ENCODE measurements around the gene APBA1. TPM values are rescaled to one million over a fixed set of nuclear protein-coding genes. Genes with fewer than 3 reads are reported as not detected.

The APBA1 gene
- total RNA-seq, 4 donors from 2014 or later: 1.3 to 8.0 (median 1.7) TPM

DNA sequence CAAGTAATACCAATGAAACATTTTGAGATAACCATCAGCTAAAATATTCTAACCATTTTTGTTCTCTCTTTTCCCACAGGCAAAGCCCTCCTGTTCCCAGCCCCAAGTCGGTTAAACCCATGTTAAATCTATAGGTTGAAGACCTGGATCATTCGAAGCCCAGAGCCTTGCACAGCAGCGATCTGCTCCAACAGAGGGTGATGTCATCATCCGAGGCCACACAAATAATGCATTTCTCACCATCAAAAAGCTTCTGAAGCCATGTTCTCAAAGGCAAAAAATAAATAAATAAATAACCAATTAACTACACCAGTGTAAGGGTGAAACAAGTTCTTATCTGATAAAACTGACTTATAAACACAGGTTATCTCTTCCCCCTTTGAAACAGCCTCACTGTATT is 178.0 kb downstream of the APBA1 start:
- Histone ChIP-seq H3K27ac (no peak overlapping the region), H3K9me3 (no peaks in the 10 kb centered on the region), H3K36me3 (no peaks in the 10 kb centered on the region), H3K4me1 (no peaks in the 10 kb centered on the region), H3K27me3 (no peaks in the 10 kb centered on the region), H3K4me3 (no peak overlapping the region)
- 76 to 78% methylated on average over 4 of the region's 4 CpGs for WGBS, 2 donors
- DNase-seq: no peak
- TF ChIP-seq, protein P1, sequence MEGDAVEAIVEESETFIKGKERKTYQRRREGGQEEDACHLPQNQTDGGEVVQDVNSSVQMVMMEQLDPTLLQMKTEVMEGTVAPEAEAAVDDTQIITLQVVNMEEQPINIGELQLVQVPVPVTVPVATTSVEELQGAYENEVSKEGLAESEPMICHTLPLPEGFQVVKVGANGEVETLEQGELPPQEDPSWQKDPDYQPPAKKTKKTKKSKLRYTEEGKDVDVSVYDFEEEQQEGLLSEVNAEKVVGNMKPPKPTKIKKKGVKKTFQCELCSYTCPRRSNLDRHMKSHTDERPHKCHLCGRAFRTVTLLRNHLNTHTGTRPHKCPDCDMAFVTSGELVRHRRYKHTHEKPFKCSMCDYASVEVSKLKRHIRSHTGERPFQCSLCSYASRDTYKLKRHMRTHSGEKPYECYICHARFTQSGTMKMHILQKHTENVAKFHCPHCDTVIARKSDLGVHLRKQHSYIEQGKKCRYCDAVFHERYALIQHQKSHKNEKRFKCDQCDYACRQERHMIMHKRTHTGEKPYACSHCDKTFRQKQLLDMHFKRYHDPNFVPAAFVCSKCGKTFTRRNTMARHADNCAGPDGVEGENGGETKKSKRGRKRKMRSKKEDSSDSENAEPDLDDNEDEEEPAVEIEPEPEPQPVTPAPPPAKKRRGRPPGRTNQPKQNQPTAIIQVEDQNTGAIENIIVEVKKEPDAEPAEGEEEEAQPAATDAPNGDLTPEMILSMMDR (IDR thresholded peaks at IDR 0.05): no peak
- no peak for TF ChIP-seq POLR2A (IDR thresholded peaks at IDR 0.05)
- intact Hi-C loops (cut with DNase I): no loop called here

- intact Hi-C loops (cut with DNase I): no loop called here
- no peaks in the 10 kb centered on the region for H3K27me3 ChIP-seq
- no peaks in the 10 kb centered on the region for H3K9me3 ChIP-seq
- H3K27ac ChIP-seq: no peak overlapping the region
- WGBS, 2 donors: 55 to 76% methylated on average over 3 of the region's 3 CpGs
- no peak for DNase-seq
- TF ChIP-seq, protein P1 (IDR thresholded peaks at IDR 0.05): no peak
- TF ChIP-seq POLR2A (IDR thresholded peaks at IDR 0.05): no peak
- H3K36me3 ChIP-seq: no peaks in the 10 kb centered on the region
- no peak overlapping the region for H3K4me3 ChIP-seq
- H3K4me1 ChIP-seq: no peaks in the 10 kb centered on the region
Measured at GRCh38 chr9:69486498-69486897, 185.7 kb downstream of the APBA1 start.

DNA sequence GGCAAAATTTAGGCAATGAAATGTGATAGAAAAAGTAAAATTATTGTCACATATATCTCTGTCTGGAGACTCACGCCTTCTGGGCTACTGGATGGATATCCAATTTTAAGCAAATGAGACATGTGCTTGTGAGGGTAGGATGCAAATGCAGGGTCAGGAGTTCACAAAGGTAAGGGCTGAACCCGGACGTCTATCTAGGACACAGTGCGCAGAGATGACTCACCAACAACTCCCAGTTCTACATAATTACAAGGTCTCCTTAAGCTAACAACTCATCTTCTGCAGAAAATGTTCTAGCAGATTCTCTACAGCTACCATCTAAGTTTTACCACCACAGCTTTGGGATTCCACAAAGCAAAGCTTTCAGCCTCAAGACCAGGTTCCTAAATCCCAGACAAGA is 186.7 kb downstream of the APBA1 start:
- DNase-seq: no peak
- no peak overlapping the region for H3K4me3 ChIP-seq
- no peak for TF ChIP-seq POLR2A (IDR thresholded peaks at IDR 0.05)
- TF ChIP-seq, protein P1 (IDR thresholded peaks at IDR 0.05): no peak
- no peaks in the 10 kb centered on the region for H3K9me3 ChIP-seq
- H3K27me3 ChIP-seq: no peaks in the 10 kb centered on the region
- no peaks in the 10 kb centered on the region for H3K36me3 ChIP-seq
- no peak overlapping the region for H3K27ac ChIP-seq
- 50% methylated on average over 4 of the region's 4 CpGs for WGBS, 2 donors
- H3K4me1 ChIP-seq: no peaks in the 10 kb centered on the region
- intact Hi-C loops (cut with DNase I): no loop called here

- Histone ChIP-seq H3K4me1 (no peaks in the 10 kb centered on the region), H3K27ac (no peak overlapping the region), H3K27me3 (no peaks in the 10 kb centered on the region), H3K4me3 (no peak overlapping the region), H3K36me3 (no peaks in the 10 kb centered on the region), H3K9me3 (no peaks in the 10 kb centered on the region)
- WGBS, 2 donors: 72 to 84% methylated on average over 2 of the region's 2 CpGs
- TF ChIP-seq, protein P1 (IDR thresholded peaks at IDR 0.05): no peak
- no peak for TF ChIP-seq POLR2A (IDR thresholded peaks at IDR 0.05)
- intact Hi-C loops (cut with DNase I): no loop called here
- no peak for DNase-seq
Measured at GRCh38 chr9:69483886-69484422, 188.2 kb downstream of the APBA1 start.

- no peak for DNase-seq
- Histone ChIP-seq H3K4me3 (no peak overlapping the region), H3K27me3 (no peaks in the 10 kb centered on the region), H3K27ac (no peak overlapping the region), H3K36me3 (no peaks in the 10 kb centered on the region), H3K9me3 (no peaks in the 10 kb centered on the region), H3K4me1 (peaks cover 0 to 11% (median 0%) of the 10 kb centered on the region in 3 donors)
- 48 to 69% methylated on average over 3 to 7 of the region's 7 CpGs for WGBS, 2 donors
- intact Hi-C loops (cut with DNase I): no loop called here
- no peak for TF ChIP-seq POLR2A (IDR thresholded peaks at IDR 0.05)
- TF ChIP-seq, protein P1 (IDR thresholded peaks at IDR 0.05): no peak
Measured at GRCh38 chr9:69476797-69477196, 195.4 kb downstream of the APBA1 start.
